HG03469 (cell line): Measurements from ENCODE around the gene C19orf73.
A peak's percentile ranks its signal among the peaks of the same experiment; 100 is the strongest.

Experiments
- ATAC-seq: cut with Tn5 transposase; IDR thresholded peaks from one replicate; pipeline ENCODE4 v1.9.1; 2021; ENCODE audit warnings: mild to moderate bottlenecking, moderate library complexity, moderate number of reproducible peaks; ENCODE audit not compliant: unreplicated experiment

C19orf73 gene, protein sequence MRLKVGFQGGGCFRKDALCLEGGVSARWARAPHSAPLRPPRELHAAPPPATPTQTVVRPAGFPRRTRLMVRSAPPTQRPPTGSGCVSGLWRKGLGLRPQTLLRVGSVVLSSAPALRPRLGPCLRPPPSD

DNA sequence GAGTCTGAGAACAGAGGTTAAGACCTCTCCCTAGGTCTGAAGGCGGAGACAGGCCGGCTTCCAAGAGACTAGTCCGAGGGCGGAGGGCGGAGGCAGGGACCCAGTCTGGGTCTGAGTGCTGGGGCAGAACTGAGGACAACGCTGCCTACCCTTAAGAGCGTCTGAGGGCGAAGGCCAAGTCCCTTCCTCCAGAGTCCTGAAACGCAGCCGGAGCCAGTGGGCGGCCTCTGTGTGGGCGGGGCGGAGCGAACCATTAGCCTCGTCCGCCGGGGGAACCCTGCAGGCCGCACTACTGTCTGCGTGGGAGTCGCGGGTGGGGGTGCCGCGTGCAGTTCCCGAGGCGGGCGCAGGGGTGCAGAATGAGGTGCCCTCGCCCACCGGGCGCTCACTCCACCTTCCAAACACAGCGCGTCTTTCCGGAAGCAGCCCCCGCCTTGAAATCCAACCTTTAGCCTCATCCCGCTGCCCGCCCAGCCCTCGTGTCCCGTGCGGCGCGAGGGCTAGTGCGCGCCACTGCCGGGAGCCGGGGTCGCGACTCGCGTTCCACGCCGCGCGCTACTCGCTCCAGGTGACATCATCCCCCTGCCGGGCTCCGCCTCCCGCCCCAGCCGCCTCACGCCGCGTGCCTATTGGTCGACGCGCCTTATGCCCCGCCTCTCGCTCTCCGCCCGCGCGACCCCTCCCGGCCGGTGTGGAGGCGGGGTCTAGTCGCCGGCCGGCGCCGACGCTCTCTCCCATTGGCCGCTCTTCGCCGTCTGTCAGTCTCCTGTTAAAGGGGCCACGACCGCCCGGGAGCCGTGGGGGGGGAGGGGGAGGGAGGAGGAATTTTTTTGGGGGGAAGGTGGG, at the start of gene C19orf73:
C19orf73 (minus strand) TSS at position 579 of the 846 bp plus-strand sequence; CDS start at position 458, 121 bp downstream.
- peak; percentile 52 for ATAC-seq

DNA sequence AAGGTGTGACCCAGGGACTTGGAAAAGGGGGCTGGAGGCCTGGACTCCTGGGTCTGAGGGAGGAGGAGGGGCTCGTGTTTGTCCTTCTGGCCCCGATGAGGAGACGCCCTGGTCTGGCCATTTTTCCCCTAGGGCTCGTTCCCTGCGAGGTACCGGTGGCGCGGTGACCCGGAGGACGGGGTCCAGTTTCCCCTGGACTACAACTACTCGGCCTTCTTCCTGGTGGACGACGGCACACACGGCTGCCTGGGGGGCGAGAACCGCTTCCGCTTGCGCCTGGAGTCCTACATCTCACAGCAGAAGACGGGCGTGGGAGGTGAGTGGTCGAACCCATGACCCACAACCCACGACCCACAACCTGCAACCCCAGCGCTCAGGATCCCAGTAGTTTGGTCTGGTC, 49.5 kb upstream of the C19orf73 start:
- no peak for ATAC-seq

DNA sequence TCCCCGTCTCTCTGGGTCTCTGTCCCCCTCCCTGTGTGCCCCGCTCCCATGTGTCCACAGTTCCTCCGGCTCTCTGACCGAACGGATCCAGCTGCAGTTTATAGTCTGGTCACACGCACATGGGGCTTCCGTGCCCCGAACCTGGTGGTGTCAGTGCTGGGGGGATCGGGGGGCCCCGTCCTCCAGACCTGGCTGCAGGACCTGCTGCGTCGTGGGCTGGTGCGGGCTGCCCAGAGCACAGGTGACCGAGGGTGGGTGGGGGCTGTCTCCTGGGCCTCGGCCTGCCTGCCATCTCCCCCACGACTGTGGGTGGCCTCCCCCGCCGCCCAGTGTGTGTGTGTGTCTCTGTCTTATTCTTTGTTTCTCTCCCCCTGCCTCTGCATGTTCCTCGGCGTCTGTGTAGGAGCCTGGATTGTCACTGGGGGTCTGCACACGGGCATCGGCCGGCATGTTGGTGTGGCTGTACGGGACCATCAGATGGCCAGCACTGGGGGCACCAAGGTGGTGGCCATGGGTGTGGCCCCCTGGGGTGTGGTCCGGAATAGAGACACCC, 49.0 kb upstream of the C19orf73 start:
- no peak for ATAC-seq

DNA sequence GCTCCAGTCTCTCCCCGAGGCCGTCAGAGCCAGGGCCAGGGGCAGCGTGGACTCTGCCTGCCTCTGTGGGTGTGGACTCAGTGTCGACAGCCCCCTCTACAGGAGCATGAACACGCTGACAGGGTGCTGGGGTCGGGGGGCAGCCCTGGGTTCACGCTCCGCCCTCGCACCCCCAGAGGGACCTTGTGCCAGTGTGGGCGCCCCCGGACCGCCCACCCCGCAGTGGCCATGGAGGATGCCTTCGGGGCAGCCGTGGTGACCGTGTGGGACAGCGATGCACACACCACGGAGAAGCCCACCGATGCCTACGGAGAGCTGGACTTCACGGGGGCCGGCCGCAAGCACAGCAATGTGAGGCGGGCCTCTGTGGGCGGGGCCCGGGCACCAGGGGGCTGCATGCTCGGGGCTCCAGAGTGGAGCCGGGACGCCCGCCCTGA, 46.9 kb upstream of the C19orf73 start:
- no peak for ATAC-seq

DNA sequence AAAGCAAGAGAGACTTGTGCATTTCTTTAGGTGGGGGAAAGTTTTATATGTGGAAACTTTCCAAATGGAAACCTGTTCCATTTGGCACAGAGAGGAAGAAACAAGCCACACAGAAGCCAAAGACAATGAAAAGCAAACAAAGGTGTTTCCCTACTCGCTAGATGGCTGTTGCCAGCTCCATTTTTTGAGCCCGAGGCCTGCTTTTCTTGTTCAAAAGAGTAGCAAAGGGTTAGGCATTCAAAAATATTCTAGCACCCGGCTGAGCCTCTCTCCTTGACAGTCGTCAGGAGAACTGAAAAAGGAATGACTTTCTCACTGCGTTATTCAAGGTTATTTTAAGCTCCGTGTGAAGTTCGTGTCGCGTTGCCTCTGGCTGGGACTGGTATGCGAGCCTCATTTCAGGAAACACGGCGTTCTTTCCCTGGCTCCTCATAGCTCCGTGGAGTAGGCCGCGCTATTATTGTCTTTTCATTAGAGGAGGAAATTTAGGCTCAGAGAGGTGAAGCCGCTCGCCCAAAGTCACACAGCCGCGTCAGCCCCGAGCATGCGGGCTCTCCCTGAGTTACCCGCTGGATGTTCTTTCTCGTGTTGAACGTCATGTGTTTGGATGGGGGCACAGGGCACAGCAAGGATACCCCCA, 46.3 kb upstream of the C19orf73 start:
- ATAC-seq: no peak

DNA sequence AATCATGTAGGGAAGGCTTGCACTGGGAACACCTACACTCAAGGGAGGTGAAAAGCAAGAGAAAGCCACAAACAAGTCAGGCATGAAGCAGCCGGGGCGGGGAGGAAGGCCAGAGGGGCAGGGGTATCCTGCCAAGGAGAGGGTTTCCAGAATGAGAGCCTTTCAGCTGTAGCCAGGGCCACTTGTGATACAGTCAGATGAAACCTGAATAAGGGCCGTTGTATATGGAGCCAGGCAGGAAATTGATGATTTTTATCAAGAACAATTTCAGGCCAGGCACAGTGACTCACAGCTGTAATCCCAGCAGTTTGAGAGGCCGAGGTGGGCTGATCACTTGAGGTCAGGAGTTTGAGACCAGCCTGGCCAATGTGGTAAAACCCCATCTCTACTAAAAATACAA, 43.0 kb upstream of the C19orf73 start:
- ATAC-seq: no peak

DNA sequence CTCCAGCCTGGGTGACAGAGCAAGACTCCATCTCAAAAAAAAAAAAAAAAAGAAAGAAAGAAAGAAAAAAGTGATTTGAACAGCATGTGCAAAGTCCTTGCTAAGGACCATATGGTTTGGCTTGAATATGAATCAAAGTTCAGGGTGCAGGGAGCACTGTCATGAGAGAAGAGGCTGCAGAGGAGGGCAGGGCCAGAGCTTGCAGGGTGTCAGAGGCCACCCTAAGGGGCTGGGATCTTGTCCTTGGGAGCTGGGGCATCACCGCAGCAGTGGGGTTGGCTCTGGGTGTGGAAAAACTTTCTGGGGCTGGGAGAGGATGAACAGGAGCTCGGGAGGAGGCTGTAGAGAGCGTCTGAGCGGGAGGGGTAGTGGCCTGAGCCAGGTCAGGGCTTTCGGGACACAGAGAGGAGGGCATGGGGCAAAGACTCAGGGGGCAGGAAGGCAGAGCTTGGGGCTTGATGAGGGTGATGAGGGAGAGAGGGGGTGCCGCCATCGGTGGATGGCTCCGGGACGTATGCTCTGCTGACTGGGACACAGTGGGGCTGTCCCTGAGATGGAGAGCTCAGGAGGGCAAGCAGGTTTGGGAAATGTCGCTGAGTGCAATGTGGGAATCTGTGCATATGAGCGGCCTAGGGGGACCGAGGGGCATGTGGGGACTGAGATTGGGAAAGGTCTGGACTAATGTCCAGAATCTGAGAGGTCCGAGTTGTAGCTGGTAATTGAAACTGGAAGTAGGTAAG, 41.7 kb upstream of the C19orf73 start:
- no peak for ATAC-seq

DNA sequence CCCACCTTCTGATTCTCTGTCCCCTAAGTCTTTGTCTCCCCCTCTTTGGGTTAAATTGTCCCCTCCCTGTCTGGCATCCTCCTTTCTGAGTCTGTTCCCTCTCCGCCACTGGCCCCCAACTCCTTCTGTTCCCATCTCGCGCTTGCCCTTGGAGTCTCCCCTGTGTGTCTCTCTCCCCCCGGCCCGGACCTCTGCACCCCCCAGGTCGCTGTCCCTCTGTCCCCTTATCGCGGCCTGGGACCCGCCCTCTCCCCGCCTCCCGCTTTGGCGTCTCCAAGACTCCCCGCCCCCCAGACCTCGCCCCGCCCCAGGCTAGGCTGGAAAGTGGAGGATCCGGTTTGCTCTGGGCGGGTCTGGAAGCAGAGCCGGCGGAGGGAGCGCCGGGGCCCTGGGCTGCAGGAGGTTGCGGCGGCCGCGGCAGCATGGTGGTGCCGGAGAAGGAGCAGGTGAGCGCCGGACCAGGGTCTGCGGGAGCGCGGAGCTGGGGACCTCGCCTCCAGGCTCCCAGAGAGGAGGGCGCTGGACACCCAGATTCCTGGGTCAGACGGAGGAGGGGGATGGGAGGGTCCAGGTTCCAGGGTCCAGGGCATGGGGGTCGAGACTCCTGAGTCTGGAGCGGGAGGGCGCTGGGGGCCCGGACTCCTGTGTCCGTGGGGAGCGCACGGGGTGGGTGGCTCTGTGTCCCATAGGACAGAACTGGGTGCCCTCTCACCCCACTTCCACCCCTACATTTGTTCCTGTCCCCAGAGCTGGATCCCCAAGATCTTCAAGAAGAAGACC, 38.7 kb upstream of the C19orf73 start, which contains the start of gene TRPM4:
TRPM4 (plus strand) TSS at position 348 of the 780 bp plus-strand sequence; CDS start at position 423, 75 bp downstream.
- no peak for ATAC-seq

DNA sequence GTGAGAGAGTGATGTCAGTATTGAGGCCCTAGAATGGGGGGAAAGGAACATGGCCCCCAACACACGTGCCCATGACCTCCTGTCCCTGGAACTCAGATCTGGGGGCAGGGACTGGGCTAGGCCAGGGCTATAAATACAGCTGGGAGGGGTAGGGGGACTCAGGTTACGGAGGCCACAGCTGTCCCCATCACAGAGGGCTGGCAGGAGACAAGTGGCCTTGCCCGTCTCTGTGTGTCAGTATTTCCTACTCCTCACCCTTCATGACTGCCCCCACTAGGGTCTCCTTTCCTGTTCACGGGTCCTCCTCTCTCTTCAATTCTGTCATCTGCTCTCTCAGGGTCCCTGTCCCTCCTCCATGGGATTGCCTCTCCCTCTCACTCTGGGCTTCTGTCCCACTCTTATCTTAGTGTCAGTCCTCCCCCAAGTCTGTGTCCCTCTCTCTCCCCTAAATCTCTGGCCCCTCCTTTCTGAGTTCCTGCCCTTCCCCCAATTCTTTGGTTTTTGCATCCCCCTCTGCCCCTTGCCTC, 36.9 kb upstream of the C19orf73 start:
- ATAC-seq: no peak

DNA sequence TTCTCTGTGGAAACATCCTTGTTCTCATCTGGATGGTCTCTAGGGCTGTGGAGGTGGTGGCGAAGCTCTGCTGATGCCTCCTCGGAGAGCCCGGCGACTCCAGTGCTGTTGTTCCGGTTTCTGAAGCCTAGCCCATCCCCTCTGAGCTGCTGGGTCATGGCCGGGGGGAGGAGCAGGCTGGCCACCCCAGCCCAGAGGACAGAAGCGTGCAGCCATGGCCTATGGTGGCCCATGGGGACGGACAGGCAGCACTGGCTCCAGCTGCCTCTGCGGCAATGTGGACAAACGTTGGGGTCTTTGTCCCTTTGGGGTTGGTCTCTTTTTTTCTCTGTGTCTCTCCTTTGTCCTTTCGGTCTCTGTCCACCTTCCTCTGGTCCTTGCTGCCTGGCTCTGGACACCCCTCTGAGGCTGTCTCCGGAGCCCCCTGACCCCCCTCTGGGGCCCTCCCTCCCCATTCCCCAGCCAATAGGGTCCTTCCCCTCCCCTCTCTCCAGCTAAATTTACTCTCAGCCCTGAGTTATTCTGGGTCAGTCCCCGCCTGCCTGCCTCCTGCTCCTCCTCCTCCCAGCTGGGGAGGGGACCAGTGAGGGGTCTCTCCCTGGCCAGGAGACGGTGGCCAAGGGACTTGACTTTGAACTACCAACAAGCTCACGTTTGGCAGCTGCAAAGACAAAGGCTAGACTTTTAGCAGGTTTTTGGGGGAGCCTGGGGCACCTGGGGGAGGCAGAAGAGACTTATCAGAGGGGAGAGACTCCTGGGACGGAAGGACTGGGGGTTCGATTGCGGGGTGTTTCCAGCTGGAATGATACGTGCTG, 36.3 kb upstream of the C19orf73 start, which contains the start of gene HRC:
HRC (minus strand) TSS at position 392 of the 815 bp plus-strand sequence; CDS start at position 233, 159 bp downstream.
- ATAC-seq: no peak

DNA sequence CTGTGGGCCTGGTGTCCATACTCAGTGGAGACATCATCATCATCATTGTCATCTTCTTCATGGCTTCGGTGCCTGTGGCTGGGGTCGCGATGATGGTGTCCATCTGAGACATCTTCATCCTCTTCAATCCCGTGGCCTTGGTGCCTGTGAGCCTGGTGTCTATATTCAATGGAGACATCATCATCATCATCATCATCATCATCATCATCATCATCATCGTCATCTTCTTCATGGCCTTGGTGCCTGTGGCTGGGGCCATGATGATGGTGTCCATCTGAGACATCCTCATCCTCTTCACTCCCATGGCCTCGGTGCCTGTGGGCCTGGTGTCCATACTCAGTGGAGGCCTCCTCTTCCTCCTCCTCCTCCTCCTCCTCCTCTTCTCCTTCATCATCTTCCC, 35.3 kb upstream of the C19orf73 start:
- ATAC-seq: no peak

DNA sequence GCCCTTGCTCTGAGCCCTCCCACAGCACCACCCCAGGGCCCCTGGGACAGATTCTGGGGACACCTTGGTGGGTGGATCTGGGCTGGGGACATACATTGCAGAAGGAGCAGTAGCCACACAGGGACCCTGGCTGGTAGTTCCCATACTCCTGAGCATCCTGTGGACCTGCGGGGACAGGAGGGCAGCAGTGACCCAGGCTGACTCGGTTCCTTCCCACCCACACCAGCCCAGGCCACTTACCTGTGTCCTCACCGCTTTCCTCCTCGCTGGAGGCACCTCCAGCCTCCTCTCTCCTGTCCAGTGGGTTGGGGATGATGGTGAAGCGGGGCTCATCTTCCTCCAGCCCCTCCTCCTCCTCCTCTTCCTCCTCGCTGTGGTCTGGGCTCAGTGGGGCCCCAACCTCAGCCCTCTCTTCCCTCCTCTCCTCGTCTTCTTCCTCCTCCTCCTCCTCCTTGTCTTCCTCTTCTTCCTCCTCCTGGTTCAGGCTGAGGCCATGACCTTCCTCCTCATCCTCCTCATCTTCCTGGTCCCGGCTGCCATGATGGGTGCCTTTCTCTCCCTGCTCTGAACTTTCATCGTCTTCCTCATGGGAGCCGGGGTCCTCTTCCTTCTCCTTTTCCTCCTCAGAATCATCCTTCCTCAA, 34.3 kb upstream of the C19orf73 start:
- ATAC-seq: no peak

DNA sequence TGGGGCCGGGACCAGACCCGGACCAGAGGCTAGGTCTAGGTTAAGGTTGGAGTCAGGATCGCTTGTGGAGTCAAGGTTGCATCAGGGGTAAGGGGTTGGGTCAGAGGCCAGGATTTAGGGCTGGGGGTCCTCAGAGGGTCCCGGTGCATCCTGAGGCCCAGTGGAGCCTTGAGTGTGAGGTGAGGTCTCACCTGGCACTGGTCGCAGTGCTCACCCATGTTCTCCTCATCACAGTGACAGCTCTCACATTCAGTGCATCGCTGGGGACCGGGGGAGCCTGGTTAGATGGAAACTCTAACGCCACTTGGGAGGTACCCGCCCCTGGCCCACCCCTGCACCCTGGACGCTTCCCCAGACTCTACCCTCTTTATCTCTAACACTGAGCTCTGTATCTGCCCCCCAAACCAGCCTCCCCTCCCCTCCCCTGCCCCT, 33.2 kb upstream of the C19orf73 start:
- no peak for ATAC-seq

DNA sequence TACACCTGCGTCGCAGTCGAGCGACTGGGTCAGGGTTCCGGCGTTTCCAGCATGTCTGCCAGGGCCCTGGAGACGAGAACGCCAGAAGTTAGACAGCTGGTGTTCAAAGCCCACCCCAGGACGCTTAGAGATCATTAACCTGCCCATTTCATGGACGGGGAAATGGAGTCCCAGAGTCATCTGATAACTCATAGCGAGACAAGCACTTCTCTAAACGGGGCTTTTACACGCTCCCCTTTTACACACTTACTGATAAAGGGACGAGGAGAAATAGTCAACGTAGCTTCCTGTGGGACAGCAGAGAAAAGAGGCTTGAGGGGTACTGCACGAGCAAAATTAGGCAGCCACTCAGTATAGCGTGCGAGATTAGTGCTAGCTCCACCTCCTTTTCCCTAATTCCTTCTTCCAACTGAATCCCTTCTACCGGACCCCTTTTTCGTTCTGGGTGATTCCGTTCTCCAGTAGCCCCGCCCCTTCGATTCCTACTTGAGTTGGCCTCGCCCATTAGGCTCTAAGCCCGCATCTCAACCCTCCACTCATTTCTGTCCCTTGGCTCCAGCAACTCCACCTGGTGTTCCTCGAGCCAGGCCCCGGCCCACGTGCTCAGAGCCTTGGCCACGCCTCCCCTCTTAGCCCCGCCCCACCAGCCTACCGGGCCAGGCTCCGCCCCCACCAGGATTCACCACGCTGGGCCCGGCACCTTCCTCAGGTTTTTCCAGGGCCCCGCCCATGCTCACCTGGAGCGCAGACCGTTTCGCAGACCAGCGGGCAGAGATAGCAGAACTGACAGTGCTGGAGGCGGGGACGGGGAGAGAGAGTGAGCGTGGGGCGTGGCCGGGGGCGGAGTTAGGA, 32.5 kb upstream of the C19orf73 start:
- no peak for ATAC-seq

DNA sequence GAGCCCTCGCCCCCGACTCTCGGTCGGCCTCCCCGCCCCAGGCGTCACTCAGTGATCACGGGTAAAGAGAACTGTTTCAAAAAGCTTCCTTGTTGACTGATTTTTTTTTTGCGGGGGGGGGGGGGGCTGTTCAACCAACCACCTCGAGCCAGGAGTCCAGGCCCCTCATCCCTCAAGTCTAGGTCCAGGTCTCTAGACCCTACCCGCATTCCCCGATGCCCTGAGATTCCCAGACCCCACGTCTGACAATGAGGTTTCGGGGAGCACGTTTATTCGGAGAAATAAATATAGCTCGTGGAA, 32.0 kb upstream of the C19orf73 start:
- ATAC-seq: no peak

DNA sequence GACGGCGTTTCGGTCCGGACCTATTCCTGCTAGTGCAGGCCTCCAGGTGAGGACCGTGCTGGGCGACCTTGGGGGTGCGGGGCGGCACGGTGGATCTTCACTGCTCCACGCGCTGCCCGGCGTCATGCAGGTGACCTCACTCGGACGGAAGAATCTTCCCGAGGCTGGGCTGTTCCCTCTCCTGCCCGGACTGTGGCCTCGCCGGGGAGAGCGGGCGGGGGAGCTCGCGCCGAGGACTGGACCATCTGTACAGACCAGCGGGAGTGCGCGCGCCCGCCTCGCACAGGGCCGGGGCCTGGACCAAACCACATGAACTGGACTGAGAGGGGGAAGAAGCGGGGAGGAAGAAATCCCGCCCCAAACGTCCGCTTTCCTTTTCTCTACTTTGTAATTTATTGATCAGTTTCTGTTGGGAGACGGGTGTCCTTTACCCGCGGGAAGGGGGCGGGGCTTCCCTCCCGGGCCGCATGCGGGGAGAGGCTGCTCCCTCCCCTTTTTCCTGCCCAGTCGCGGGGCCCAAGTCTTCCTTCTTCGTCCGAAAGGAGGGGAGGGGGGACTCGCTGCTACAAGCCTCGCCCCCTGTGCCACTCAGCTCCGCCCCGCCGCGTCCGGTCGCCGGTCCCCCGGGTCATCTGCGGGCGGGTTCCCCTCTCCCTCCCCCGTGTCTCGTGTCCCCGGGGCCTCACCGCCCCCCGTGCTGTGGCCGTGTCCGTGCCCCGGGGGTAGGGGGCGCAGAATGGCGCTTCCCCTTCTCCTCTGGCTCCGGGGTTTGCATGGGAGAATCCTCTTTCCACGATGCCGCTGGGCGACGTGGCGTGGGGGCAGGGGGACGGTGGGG, 31.4 kb upstream of the C19orf73 start:
- ATAC-seq: no peak

DNA sequence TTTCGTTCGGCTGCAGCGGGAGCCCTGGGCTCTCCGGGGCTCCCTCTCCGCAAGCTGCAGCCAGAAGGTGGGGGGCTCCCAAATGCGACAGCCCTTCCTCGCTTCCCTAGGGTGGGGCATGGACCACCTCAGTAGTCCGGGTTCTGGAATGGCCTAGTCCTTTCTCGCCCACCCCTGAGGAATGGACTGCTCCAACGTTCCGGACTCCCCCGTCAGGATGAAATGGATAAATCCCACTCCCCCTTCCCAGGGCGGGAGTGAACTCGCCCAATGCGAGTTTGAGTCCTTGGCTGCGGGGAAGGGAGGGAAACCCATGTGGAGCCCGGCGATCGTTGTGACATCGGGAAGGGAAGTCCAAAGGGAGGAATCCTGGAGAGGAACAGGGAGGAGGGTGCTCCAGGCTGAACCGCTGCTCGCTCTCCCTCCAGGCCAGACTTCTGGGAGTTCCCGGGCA, 30.7 kb upstream of the C19orf73 start:
- no peak for ATAC-seq
